ENCODE results near the gene BPIFB1. TPM values are rescaled to one million over a fixed set of nuclear protein-coding genes. Genes with fewer than 3 reads are reported as not detected.
A peak's percentile ranks its signal among the peaks of the same experiment; 100 is the strongest.

The BPIFB1 gene
- total and polyA plus RNA-seq, 9 of the 15 experiments (the other 6 are each of a cell fraction or from before 2014, with no cell fraction given), result not detected

DNA sequence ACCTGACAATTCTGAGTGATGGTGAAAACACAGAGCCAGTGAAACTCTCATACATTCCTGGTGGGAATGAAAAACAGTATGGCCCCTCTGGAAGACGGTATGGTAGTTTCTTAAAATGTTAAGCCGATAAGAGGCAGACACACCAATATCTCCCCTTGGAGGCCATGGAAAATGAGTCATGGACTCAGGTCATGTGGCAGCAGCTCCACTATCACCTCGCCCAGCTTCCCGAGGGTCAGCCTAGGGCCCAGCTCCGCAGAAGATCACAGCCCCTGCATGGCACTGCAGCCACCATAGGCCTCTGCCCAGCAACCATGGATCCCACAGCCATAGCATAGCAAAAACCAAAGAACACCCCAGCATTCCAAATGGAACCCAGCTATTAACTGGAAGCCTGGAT, 25.8 kb upstream of the BPIFB1 start (continued):
- TF ChIP-seq, protein P1, sequence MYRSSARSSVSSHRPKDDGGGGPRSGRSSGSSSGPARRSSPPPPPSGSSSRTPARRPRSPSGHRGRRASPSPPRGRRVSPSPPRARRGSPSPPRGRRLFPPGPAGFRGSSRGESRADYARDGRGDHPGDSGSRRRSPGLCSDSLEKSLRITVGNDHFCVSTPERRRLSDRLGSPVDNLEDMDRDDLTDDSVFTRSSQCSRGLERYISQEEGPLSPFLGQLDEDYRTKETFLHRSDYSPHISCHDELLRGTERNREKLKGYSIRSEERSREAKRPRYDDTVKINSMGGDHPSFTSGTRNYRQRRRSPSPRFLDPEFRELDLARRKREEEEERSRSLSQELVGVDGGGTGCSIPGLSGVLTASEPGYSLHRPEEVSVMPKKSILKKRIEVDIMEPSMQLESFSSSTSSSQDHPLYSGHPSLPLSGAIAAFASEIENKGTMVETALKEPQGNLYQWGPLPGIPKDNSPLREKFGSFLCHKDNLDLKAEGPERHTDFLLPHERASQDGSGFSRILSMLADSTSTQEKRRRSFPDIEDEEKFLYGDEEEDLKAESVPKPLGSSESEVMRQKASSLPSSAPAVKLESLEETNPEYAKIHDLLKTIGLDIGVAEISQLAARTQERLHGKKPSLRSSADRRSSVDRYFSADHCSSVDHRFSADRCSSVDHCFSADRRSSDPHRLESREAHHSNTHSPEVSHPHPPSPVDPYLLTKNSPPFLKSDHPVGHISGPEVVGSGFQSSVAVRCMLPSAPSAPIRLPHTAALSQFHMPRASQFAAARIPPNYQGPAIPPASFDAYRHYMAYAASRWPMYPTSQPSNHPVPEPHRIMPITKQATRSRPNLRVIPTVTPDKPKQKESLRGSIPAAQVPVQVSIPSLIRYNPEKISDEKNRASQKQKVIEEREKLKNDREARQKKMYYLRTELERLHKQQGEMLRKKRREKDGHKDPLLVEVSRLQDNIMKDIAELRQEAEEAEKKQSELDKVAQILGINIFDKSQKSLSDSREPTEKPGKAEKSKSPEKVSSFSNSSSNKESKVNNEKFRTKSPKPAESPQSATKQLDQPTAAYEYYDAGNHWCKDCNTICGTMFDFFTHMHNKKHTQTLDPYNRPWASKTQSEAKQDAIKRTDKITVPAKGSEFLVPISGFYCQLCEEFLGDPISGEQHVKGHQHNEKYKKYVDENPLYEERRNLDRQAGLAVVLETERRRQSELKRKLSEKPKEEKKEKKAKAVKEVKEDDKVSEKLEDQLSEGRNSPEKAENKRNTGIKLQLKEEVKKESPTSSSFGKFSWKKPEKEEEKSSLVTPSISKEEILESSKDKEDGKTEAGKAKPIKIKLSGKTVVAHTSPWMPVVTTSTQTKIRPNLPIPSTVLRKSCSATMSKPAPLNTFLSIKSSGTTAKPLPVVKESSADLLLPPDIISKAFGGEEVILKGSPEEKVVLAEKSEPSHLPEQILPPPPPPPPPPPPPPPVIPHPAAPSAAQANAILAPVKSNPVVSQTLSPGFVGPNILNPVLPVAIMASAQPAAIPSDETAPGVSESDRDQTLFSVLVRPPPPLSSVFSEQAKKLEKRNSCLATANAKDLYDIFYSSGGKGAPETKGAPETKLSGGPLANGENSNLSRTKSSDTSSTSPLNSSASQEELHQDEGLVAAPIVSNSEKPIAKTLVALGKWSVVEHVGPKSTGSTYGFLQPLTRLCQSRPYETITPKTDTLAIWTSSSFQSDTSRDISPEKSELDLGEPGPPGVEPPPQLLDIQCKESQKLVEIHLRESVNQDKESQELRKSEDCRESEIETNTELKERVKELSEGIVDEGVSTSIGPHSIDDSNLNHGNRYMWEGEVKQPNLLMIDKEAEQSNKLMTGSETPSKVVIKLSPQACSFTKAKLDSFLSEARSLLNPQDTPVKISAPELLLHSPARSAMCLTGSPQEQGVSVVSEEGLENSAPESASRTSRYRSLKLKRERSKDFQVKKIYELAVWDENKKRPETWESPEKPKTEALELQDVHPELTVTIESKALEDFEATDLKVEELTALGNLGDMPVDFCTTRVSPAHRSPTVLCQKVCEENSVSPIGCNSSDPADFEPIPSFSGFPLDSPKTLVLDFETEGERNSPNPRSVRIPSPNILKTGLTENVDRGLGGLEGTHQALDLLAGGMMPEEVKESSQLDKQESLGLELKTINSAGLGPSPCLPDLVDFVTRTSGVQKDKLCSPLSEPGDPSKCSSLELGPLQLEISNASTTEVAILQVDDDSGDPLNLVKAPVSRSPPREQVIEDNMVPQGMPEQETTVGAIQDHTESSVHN (IDR thresholded peaks at IDR 0.05; ENCODE audit: borderline replicate concordance in 1 of 2, low read depth in 1 of 2), result no peak
- no peak for TF ChIP-seq RFX5 (IDR thresholded peaks at IDR 0.05; ENCODE audit: low read depth, low read length)
- no peak; the same call in 1 of the 2 replicates for TF ChIP-seq MYNN (IDR thresholded peaks at IDR 0.05)
- TF ChIP-seq MYNN (CRISPR knock-in tag; IDR thresholded peaks at IDR 0.05), result no peak
- TF ChIP-seq STAT5A (IDR thresholded peaks at IDR 0.05; ENCODE audit: borderline replicate concordance, low read length), result peak; percentile 28; the same call in 1 of the 2 replicates
- TF ChIP-seq, protein P2, sequence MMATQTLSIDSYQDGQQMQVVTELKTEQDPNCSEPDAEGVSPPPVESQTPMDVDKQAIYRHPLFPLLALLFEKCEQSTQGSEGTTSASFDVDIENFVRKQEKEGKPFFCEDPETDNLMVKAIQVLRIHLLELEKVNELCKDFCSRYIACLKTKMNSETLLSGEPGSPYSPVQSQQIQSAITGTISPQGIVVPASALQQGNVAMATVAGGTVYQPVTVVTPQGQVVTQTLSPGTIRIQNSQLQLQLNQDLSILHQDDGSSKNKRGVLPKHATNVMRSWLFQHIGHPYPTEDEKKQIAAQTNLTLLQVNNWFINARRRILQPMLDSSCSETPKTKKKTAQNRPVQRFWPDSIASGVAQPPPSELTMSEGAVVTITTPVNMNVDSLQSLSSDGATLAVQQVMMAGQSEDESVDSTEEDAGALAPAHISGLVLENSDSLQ (IDR thresholded peaks at IDR 0.05), result no peak
- no peak for TF ChIP-seq ZNF217 (CRISPR knock-in tag; IDR thresholded peaks at IDR 0.05)
- TF ChIP-seq CHCHD3 (CRISPR knock-in tag; IDR thresholded peaks at IDR 0.05), result no peak
- no peak for TF ChIP-seq POLR3A (IDR thresholded peaks at IDR 0.05; ENCODE audit: borderline replicate concordance, extremely low read depth, insufficient read depth, insufficient read length)
- TF ChIP-seq, protein P3, sequence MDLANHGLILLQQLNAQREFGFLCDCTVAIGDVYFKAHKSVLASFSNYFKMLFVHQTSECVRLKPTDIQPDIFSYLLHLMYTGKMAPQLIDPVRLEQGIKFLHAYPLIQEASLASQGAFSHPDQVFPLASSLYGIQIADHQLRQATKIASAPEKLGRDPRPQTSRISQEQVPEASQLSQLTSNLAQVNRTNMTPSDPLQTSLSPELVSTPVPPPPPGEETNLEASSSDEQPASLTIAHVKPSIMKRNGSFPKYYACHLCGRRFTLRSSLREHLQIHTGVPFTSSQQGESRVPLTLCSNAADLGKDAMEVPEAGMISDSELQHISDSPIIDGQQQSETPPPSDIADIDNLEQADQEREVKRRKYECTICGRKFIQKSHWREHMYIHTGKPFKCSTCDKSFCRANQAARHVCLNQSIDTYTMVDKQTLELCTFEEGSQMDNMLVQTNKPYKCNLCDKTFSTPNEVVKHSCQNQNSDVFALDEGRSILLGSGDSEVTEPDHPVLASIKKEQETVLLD (IDR thresholded peaks at IDR 0.05), result no peak
- TF ChIP-seq ZNF699 (CRISPR knock-in tag; IDR thresholded peaks at IDR 0.05; ENCODE audit: insufficient replicate concordance), result no peak
- no peak for TF ChIP-seq SRF (CRISPR knock-in tag; IDR thresholded peaks at IDR 0.05)
- no peak for TF ChIP-seq ELK1 (CRISPR knock-in tag; IDR thresholded peaks at IDR 0.05)
- no peak for TF ChIP-seq ARID2 (IDR thresholded peaks at IDR 0.05)
- TF ChIP-seq ZNF583 (CRISPR knock-in tag; IDR thresholded peaks at IDR 0.05), result no peak; the same call in 1 of the 2 replicates
- no peak for TF ChIP-seq RFX1 (IDR thresholded peaks at IDR 0.05)
- no peak for TF ChIP-seq NFIX (CRISPR knock-in tag; IDR thresholded peaks at IDR 0.05; ENCODE audit: low read depth)
- no peak for TF ChIP-seq GABPB2 (CRISPR knock-in tag; conservative IDR thresholded peaks at IDR 0.05)

All from K562 (cell line).